Osteocyte (in vitro differentiated cells): ENCODE measurements around the gene POU3F3. TPM values are rescaled to one million over a fixed set of nuclear protein-coding genes. Genes with fewer than 3 reads are reported as not detected.

ENCODE experiments used
- DNase-seq: peaks from one replicate; pipeline ENCODE4 v3.0.0; 2021; ENCODE audit warnings: mixed read lengths; ENCODE audit not compliant: unreplicated experiment; ENCODE audit errors: extremely low spot score
- H3K27ac Mint-ChIP-seq: one replicate; pipeline ENCODE4 v1.8.0; 2021; ENCODE audit warnings: mild to moderate bottlenecking, mixed read lengths; ENCODE audit not compliant: unreplicated experiment
- H3K27me3 Mint-ChIP-seq: one replicate; pipeline ENCODE4 v1.8.0; 2021; ENCODE audit warnings: mixed read lengths; ENCODE audit not compliant: unreplicated experiment
- H3K36me3 Mint-ChIP-seq: one replicate; pipeline ENCODE4 v1.8.0; 2021; ENCODE audit warnings: mixed read lengths; ENCODE audit not compliant: unreplicated experiment
- H3K4me1 Mint-ChIP-seq: one replicate; pipeline ENCODE4 v1.8.0; 2021; ENCODE audit warnings: mixed read lengths; ENCODE audit not compliant: unreplicated experiment
- H3K4me3 Mint-ChIP-seq: one replicate; pipeline ENCODE4 v1.8.0; 2021; ENCODE audit warnings: mild to moderate bottlenecking, moderate library complexity, mixed read lengths; ENCODE audit not compliant: unreplicated experiment
- H3K9me3 Mint-ChIP-seq: one replicate; pipeline ENCODE4 v1.8.0; 2021; ENCODE audit warnings: mixed read lengths; ENCODE audit not compliant: unreplicated experiment
- total RNA-seq: library from RNA; stranded (reverse); gene quantifications from 2 replicates; pipeline ENCODE4 v1.2.1, GENCODE V29; 2021
- TF ChIP-seq, protein P1 (sequence below): fragments of 200-600 bp; sonication (generic); IDR thresholded peaks from 2 replicates; pipeline ENCODE4 v1.5.0; 2021; ENCODE audit warnings: antibody characterized with exemption, mild to moderate bottlenecking, moderate library complexity

The POU3F3 gene
- total RNA-seq, 1 donor from 2014 or later, result 35.5 TPM

DNA sequence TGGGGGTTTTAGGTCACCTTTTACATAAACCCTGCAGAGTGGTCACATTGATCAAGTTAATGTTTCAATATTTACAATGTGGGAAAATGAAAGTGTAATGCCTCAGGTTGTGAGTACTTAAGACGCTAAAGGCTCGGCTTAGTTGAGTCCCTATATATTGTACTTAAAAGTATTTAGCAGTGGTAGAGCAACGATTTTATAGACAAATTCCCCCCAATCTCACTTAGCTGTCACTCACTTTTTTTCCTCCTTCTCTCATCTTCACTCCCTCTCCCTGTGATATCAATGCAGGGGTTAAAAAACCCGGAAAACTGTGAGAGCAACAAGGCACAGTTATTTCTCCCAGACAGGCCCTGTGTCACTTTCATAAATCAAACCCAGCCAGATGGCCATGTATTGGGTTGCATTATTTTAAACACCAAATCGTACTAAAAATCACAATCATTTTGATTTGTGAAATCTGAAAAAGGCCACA lies 5.4 kb downstream of the POU3F3 start:
- DNase-seq, result no peak
- Mint-ChIP-seq H3K4me3 (peak overlapping the region; percentile 75), H3K36me3 (peaks cover 16% of the 10 kb centered on the region), H3K27ac (peak overlapping the region; percentile 92), H3K9me3 (no peaks in the 10 kb centered on the region), H3K4me1 (peaks cover 46% of the 10 kb centered on the region), H3K27me3 (peaks cover 25% of the 10 kb centered on the region)
- TF ChIP-seq, protein P1, sequence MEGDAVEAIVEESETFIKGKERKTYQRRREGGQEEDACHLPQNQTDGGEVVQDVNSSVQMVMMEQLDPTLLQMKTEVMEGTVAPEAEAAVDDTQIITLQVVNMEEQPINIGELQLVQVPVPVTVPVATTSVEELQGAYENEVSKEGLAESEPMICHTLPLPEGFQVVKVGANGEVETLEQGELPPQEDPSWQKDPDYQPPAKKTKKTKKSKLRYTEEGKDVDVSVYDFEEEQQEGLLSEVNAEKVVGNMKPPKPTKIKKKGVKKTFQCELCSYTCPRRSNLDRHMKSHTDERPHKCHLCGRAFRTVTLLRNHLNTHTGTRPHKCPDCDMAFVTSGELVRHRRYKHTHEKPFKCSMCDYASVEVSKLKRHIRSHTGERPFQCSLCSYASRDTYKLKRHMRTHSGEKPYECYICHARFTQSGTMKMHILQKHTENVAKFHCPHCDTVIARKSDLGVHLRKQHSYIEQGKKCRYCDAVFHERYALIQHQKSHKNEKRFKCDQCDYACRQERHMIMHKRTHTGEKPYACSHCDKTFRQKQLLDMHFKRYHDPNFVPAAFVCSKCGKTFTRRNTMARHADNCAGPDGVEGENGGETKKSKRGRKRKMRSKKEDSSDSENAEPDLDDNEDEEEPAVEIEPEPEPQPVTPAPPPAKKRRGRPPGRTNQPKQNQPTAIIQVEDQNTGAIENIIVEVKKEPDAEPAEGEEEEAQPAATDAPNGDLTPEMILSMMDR, result no peak

GRCh38 chr2:104859766-104860450 lies 6.0 kb downstream of the POU3F3 start:
- TF ChIP-seq, protein P1, result no peak
- DNase-seq, result no peak
- H3K9me3 Mint-ChIP-seq, result no peaks in the 10 kb centered on the region
- peaks cover 12% of the 10 kb centered on the region for H3K36me3 Mint-ChIP-seq
- peak overlapping the region; percentile 92 for H3K27ac Mint-ChIP-seq
- peaks cover 42% of the 10 kb centered on the region for H3K4me1 Mint-ChIP-seq
- H3K27me3 Mint-ChIP-seq, result peaks cover 20% of the 10 kb centered on the region
- H3K4me3 Mint-ChIP-seq, result peak overlapping the region; percentile 75

DNA sequence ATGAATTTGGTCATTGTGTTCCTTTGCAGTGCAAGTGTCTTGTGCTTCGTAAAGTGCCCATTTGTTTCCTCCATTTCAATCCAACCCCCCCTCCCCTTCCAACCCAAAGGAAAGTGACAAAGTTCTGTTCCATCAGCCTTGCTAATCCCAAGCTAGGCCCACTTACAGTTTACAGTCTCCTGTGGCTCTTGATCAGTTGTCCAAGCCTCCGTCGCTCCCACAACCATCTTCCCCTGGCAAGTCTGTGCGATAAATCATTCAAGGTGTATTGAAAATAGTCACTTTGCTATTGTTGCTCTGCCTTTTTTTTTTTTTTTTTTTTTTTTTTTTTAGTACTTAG lies 6.5 kb downstream of the POU3F3 start:
- peaks cover 42% of the 10 kb centered on the region for H3K4me1 Mint-ChIP-seq
- no peak for DNase-seq
- peaks cover 12% of the 10 kb centered on the region for H3K36me3 Mint-ChIP-seq
- H3K4me3 Mint-ChIP-seq, result peak overlapping the region; percentile 75
- H3K27ac Mint-ChIP-seq, result peak overlapping the region; percentile 92
- TF ChIP-seq, protein P1, result no peak
- H3K27me3 Mint-ChIP-seq, result peaks cover 20% of the 10 kb centered on the region
- H3K9me3 Mint-ChIP-seq, result no peaks in the 10 kb centered on the region

- peaks cover 23% of the 10 kb centered on the region for H3K27me3 Mint-ChIP-seq
- TF ChIP-seq, protein P1, result no peak
- H3K4me1 Mint-ChIP-seq, result peaks cover 42% of the 10 kb centered on the region
- peak overlapping the region; percentile 94 for H3K27ac Mint-ChIP-seq
- peak overlapping the region; percentile 88 for H3K4me3 Mint-ChIP-seq
- H3K9me3 Mint-ChIP-seq, result no peaks in the 10 kb centered on the region
- H3K36me3 Mint-ChIP-seq, result peaks cover 10% of the 10 kb centered on the region
- no peak for DNase-seq
These were observed 7.6 kb downstream of the POU3F3 start for GRCh38 chr2:104861351-104862057.
